ENCODE data around the gene CAMK2A. TPM values are rescaled to one million over a fixed set of nuclear protein-coding genes. Genes with fewer than 3 reads are reported as not detected.

Gene CAMK2A
- polyA plus RNA-seq, 6 donors from 2014 or later = not detected

- Mint-ChIP-seq H3K36me3 (no peaks in the 10 kb centered on the region), H3K4me3 (no peak overlapping the region)
Observed at GRCh38 chr5:150322202-150322601, 32.6 kb upstream of the CAMK2A start.

DNA sequence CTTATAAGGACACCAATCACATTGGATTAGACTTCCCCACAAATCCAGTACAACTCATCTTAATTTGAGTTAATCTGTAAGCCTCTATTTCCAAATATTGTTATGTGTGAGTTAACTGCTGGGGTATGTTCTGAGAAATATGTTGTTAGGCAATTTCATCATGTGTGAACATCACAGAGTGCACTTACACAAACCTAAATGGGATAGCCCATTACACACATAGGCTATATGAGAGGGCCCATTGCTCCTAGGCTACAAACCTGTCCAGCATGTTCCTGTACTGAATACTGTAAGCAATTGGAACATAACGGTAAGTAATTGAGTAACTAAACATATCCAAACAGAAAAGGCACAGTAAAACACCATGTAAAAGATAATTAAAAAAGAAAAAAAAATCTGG is 32.2 kb upstream of the CAMK2A start:
- Mint-ChIP-seq H3K4me3 (no peak overlapping the region), H3K27ac (no peak overlapping the region), H3K9me3 (no peaks in the 10 kb centered on the region), H3K27me3 (peaks cover 9 to 14% (median 11%) of the 10 kb centered on the region in 3 donors), H3K36me3 (no peaks in the 10 kb centered on the region), H3K4me1 (no peaks in the 10 kb centered on the region)
- ATAC-seq (ENCODE audit: low read depth in 2 of 2) (no peak), DNase-seq (no peak)

More at GRCh38 chr5:150322202-150322601, 32.6 kb upstream of the CAMK2A start:
- Mint-ChIP-seq H3K27me3 (peaks cover 9 to 14% (median 11%) of the 10 kb centered on the region in 3 donors), H3K27ac (no peak overlapping the region), H3K9me3 (no peaks in the 10 kb centered on the region), H3K4me1 (no peaks in the 10 kb centered on the region)
- DNase-seq (no peak), ATAC-seq (ENCODE audit: low read depth in 2 of 2) (no peak)

DNA sequence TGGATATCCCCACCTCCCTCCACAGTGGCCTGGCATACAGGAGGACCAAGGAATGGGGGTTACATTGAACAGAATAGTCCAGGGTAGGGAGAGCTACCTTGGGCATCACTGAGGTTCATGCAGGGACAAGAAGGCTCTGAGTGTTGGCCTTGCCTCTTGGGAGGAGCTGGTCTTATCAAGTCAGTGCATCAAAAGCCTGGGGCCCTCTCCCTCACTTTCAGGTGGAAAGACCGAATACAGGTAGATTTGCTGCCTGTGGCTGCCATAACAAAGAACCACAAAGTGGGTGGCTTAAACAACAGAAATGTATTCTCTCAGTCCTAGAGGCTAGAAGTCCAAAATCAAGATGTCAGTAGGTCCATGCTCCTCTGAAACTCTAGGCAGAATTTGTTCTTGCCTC is 31.6 kb upstream of the CAMK2A start:
- H3K27ac Mint-ChIP-seq = no peak overlapping the region
- no peaks in the 10 kb centered on the region for H3K4me1 Mint-ChIP-seq
- no peaks in the 10 kb centered on the region for H3K36me3 Mint-ChIP-seq
- no peaks in the 10 kb centered on the region for H3K9me3 Mint-ChIP-seq
- no peak for ATAC-seq (ENCODE audit: low read depth in 2 of 2)
- DNase-seq = no peak
- peaks cover 9 to 14% (median 11%) of the 10 kb centered on the region in 3 donors for H3K27me3 Mint-ChIP-seq
- no peak overlapping the region for H3K4me3 Mint-ChIP-seq

- Mint-ChIP-seq H3K4me3 (no peak overlapping the region), H3K9me3 (no peaks in the 10 kb centered on the region), H3K27me3 (peaks cover 8 to 11% (median 9%) of the 10 kb centered on the region in 3 donors), H3K36me3 (no peaks in the 10 kb centered on the region), H3K27ac (no peak overlapping the region), H3K4me1 (no peaks in the 10 kb centered on the region)
- ATAC-seq (ENCODE audit: low read depth in 2 of 2) = no peak
- no peak for DNase-seq
Observed at GRCh38 chr5:150320044-150320613, 30.6 kb upstream of the CAMK2A start.

GRCh38 chr5:150319484-150319790 is 29.9 kb upstream of the CAMK2A start:
- ATAC-seq (ENCODE audit: low read depth in 2 of 2) (no peak), DNase-seq (no peak)
- Mint-ChIP-seq H3K9me3 (no peaks in the 10 kb centered on the region), H3K27me3 (peaks cover 8 to 15% (median 9%) of the 10 kb centered on the region in 3 donors), H3K36me3 (no peaks in the 10 kb centered on the region), H3K27ac (no peak overlapping the region), H3K4me3 (no peak overlapping the region), H3K4me1 (no peaks in the 10 kb centered on the region)

GRCh38 chr5:150318613-150319483 is 29.3 kb upstream of the CAMK2A start:
- Mint-ChIP-seq H3K4me1 (no peaks in the 10 kb centered on the region), H3K4me3 (no peak overlapping the region), H3K36me3 (no peaks in the 10 kb centered on the region), H3K9me3 (no peaks in the 10 kb centered on the region), H3K27me3 (peaks cover 8 to 15% (median 9%) of the 10 kb centered on the region in 3 donors), H3K27ac (no peak overlapping the region)
- no peak for ATAC-seq (ENCODE audit: low read depth in 2 of 2)
- DNase-seq = no peak

DNA sequence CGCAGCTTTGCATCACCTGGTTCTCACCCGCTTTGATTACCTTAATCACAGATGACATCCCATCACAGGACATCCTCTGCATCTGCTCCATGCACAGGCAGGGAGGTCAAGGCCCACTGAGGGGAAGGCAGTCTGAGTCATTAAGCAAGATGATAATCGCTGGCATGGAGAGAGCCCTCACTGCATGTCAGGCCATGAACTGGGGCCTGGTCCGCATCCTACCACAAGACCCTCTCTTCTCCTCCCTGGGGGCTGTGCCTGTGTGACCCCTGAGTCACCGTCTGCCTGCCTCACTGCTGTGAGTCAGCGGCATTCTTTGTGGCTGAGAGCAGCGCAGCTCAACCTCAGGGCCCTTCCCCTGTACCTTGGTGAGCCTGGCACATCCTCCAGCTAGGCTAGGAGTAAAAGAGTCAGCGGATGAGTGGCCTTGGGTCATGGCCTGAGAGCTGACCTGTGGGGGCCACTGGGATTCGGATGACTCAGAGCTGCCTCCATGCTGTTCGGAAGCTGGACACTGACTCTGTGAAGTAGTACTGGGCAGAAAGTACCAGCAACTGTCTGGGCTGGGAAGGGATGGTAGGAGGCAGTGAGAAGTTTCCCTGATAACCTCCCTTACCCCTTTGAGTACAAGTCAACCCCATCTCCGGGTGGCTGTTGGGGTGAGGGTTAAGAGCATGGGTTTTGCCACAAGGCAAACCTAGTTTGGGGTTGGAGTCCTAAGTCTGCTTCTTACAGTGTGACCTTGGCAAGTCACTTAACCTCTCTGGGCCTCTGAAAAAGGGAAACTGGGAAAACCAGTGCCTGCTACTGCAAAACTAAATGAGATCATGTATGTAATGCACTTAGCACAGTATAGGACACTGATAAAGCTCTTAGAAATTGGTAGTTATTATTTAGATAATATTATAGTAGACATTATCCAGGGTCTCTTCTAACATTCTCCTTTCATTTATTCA is 27.8 kb upstream of the CAMK2A start:
- no peaks in the 10 kb centered on the region for H3K4me1 Mint-ChIP-seq
- H3K36me3 Mint-ChIP-seq = no peaks in the 10 kb centered on the region
- DNase-seq = no peak
- H3K27me3 Mint-ChIP-seq = peaks cover 8 to 13% (median 12%) of the 10 kb centered on the region in 3 donors
- H3K4me3 Mint-ChIP-seq = no peak overlapping the region
- ATAC-seq (ENCODE audit: low read depth in 2 of 2) = no peak
- no peaks in the 10 kb centered on the region for H3K9me3 Mint-ChIP-seq
- H3K27ac Mint-ChIP-seq = no peak overlapping the region

GRCh38 chr5:150316320-150316719 is 26.7 kb upstream of the CAMK2A start:
- ATAC-seq (ENCODE audit: low read depth in 2 of 2) = no peak
- H3K27ac Mint-ChIP-seq = no peak overlapping the region
- H3K4me3 Mint-ChIP-seq = no peak overlapping the region
- peaks cover 9 to 14% (median 12%) of the 10 kb centered on the region in 3 donors for H3K27me3 Mint-ChIP-seq
- H3K4me1 Mint-ChIP-seq = no peaks in the 10 kb centered on the region
- no peaks in the 10 kb centered on the region for H3K36me3 Mint-ChIP-seq
- no peaks in the 10 kb centered on the region for H3K9me3 Mint-ChIP-seq
- no peak for DNase-seq

GRCh38 chr5:150315245-150315644 is 25.7 kb upstream of the CAMK2A start:
- Mint-ChIP-seq H3K27me3 (peaks cover 13 to 17% (median 15%) of the 10 kb centered on the region in 3 donors), H3K4me3 (no peak overlapping the region), H3K27ac (no peak overlapping the region), H3K4me1 (no peaks in the 10 kb centered on the region), H3K36me3 (no peaks in the 10 kb centered on the region), H3K9me3 (no peaks in the 10 kb centered on the region)
- no peak for ATAC-seq (ENCODE audit: low read depth in 2 of 2)
- DNase-seq = no peak

GRCh38 chr5:150313921-150314716 is 24.5 kb upstream of the CAMK2A start:
- H3K36me3 Mint-ChIP-seq = no peaks in the 10 kb centered on the region

DNA sequence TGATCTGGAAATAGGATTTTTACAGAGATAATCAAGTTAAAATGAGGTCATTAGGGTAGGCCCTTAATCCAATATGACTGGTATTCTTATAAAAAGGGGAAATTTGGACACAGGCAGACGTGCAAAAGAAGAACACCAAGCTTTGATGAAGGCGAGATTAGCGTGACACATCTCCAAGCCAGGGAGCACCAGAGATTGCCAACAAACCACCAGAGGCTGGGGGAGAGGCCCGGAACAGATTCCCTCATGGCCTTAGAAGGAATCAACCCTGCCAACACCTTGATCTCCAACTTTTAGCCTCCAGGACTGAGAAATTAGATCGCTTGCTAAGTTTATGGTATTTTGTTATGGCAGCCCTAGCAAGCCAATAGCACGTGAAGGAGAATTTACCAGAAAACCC is 23.9 kb upstream of the CAMK2A start:
- Mint-ChIP-seq H3K9me3 (no peaks in the 10 kb centered on the region), H3K4me1 (no peaks in the 10 kb centered on the region), H3K27me3 (peaks cover 16 to 19% (median 17%) of the 10 kb centered on the region in 3 donors)

More at GRCh38 chr5:150313921-150314716, 24.5 kb upstream of the CAMK2A start:
- H3K9me3 Mint-ChIP-seq = no peaks in the 10 kb centered on the region
- H3K4me3 Mint-ChIP-seq = no peak overlapping the region
- no peaks in the 10 kb centered on the region for H3K4me1 Mint-ChIP-seq
- no peak for ATAC-seq (ENCODE audit: low read depth in 2 of 2)
- no peak for DNase-seq
- peaks cover 17 to 23% (median 19%) of the 10 kb centered on the region in 3 donors for H3K27me3 Mint-ChIP-seq
- H3K27ac Mint-ChIP-seq = no peak overlapping the region

DNA sequence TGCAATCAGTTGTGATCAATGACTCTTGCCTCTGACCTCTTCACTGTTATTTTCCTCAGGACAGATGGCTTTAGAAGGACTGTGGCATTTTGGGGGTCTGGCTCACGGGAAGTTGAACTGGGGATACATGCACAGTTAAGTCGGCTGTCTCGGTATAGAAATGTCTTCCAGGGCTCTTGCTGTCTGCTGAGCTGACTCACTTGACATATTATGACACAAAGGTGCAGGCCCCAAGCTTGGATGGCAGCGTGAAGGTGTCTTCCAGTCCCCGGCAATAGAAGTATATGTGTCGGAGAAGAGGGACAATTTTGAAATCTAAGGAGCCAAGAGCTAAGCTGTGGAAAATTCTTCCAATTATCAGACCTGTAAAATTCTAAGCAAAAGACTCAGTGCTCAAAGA is 22.9 kb upstream of the CAMK2A start:
- Mint-ChIP-seq H3K27ac (peak overlapping the region in 1 of 6 donors; percentile 64), H3K36me3 (no peaks in the 10 kb centered on the region), H3K4me1 (no peaks in the 10 kb centered on the region), H3K27me3 (peaks cover 9 to 20% (median 11%) of the 10 kb centered on the region in 3 donors), H3K9me3 (no peaks in the 10 kb centered on the region), H3K4me3 (no peak overlapping the region)
- DNase-seq (no peak), ATAC-seq (ENCODE audit: low read depth in 2 of 2) (no peak)

More for the DNA sequence above, 23.9 kb upstream of the CAMK2A start:
- H3K27ac Mint-ChIP-seq = no peak overlapping the region
- no peak for DNase-seq
- no peak for ATAC-seq (ENCODE audit: low read depth in 2 of 2)
- no peak overlapping the region for H3K4me3 Mint-ChIP-seq
- H3K36me3 Mint-ChIP-seq = no peaks in the 10 kb centered on the region

All from naive B cell (primary cell).